ENCODE data around the gene ACACA. TPM values are rescaled to one million over a fixed set of nuclear protein-coding genes. Genes with fewer than 3 reads are reported as not detected.

The ACACA gene
- total RNA-seq, 1 donor from 2014 or later: 111 TPM

DNA sequence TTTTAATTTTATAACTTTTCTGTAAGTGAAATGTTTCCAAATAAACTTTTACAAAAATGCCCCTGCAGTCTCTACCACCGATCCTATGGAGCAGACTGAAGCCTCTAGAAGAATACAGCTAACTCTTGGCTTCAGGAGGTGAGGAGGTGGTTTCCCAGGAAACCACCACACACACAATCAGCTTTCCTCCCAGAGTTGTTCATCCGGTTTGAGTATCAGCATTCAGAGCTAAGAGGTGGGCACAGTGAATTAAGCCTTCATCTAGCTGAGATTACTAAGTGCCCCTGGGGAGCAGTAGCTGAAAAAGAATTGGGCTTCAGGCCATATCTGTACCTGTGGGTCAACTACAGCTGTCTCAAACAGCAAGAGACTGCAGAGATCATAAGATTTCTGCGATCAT lies 318.2 kb downstream of the ACACA start:
- Mint-ChIP-seq H3K9me3 (ENCODE audit: low read depth) (no peaks in the 10 kb centered on the region), H3K27ac (peak overlapping the region; percentile 86), H3K4me3 (ENCODE audit: low read depth) (no peak overlapping the region), H3K4me1 (ENCODE audit: low read depth) (peaks cover 46% of the 10 kb centered on the region), H3K36me3 (ENCODE audit: insufficient read depth) (peaks cover 10% of the 10 kb centered on the region), H3K27me3 (no peaks in the 10 kb centered on the region)
- DNase-seq (ENCODE audit: low spot score, unreplicated experiment): no peak
- TF ChIP-seq, protein P1, sequence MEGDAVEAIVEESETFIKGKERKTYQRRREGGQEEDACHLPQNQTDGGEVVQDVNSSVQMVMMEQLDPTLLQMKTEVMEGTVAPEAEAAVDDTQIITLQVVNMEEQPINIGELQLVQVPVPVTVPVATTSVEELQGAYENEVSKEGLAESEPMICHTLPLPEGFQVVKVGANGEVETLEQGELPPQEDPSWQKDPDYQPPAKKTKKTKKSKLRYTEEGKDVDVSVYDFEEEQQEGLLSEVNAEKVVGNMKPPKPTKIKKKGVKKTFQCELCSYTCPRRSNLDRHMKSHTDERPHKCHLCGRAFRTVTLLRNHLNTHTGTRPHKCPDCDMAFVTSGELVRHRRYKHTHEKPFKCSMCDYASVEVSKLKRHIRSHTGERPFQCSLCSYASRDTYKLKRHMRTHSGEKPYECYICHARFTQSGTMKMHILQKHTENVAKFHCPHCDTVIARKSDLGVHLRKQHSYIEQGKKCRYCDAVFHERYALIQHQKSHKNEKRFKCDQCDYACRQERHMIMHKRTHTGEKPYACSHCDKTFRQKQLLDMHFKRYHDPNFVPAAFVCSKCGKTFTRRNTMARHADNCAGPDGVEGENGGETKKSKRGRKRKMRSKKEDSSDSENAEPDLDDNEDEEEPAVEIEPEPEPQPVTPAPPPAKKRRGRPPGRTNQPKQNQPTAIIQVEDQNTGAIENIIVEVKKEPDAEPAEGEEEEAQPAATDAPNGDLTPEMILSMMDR (IDR thresholded peaks at IDR 0.05; ENCODE audit: unreplicated experiment): no peak

DNA sequence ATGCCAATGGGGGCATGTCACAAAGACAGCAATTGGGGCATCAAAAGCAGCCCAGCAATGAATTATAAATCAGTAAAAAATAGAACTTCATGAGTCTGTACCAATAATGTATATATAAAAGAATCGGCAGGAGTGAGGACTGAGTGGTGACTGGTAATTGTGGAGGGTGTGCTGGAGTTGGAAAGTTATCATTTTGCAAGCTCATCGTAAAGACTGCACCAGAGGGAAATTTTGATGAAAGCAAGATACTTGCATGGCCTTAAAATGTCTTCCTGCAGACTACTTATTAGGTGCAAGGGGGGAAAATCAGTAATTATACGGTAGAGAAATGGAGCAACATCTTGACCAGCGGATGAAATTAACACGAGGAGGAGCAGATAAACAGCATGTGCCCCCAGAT lies 319.0 kb downstream of the ACACA start:
- Mint-ChIP-seq H3K27me3 (no peaks in the 10 kb centered on the region), H3K9me3 (ENCODE audit: low read depth) (no peaks in the 10 kb centered on the region), H3K27ac (no peak overlapping the region), H3K4me1 (ENCODE audit: low read depth) (peaks cover 46% of the 10 kb centered on the region), H3K4me3 (ENCODE audit: low read depth) (peak overlapping the region; percentile 8), H3K36me3 (ENCODE audit: insufficient read depth) (peaks cover 10% of the 10 kb centered on the region)
- no peak for DNase-seq (ENCODE audit: low spot score, unreplicated experiment)
- TF ChIP-seq, protein P1 (IDR thresholded peaks at IDR 0.05; ENCODE audit: unreplicated experiment): no peak

DNA sequence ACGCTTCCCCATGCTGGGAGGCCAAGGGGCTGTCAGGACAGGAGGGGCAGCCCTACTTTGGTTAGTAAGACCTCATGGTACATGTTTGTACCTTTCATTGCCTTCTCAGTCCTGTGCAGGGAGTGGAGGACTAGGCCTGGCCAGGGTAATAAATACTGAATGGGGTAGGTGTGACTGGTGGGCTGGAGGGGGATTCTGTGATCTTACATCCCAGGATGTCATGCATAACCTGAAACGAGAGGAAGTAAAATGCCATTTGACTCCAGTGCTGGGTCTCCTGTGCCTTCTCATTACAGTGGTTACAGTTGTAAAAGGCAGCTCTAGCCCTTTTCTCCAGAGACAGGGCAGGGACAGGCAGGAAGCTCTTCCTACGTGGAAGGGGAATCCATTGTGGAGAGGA lies 319.7 kb downstream of the ACACA start:
- TF ChIP-seq, protein P1 (IDR thresholded peaks at IDR 0.05; ENCODE audit: unreplicated experiment): no peak
- Mint-ChIP-seq H3K27ac (no peak overlapping the region), H3K4me3 (ENCODE audit: low read depth) (no peak overlapping the region), H3K9me3 (ENCODE audit: low read depth) (no peaks in the 10 kb centered on the region), H3K27me3 (no peaks in the 10 kb centered on the region), H3K4me1 (ENCODE audit: low read depth) (peaks cover 46% of the 10 kb centered on the region), H3K36me3 (ENCODE audit: insufficient read depth) (peaks cover 10% of the 10 kb centered on the region)
- no peak for DNase-seq (ENCODE audit: low spot score, unreplicated experiment)

DNA sequence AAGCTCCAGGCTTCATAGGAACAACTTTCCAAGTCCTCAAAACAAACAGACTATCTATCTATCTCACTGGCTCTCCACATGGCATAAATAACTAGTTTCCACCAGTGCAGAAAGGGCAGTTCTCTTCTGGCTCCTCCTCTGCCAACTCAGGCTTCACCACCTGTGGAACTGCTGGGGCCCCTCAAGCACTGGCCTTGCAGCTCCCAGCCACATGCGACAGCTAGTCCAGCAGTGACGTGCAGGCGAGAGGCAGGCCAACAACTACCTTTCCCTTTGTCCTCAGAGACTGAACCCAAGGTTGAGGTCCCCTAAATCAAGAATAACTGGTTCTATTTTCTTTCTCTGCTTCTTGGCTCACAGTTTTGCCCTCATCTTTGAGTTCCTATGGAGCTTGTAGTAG lies 320.3 kb downstream of the ACACA start:
- Mint-ChIP-seq H3K9me3 (ENCODE audit: low read depth) (no peaks in the 10 kb centered on the region), H3K27ac (no peak overlapping the region), H3K4me3 (ENCODE audit: low read depth) (no peak overlapping the region), H3K36me3 (ENCODE audit: insufficient read depth) (peaks cover 10% of the 10 kb centered on the region), H3K27me3 (no peaks in the 10 kb centered on the region), H3K4me1 (ENCODE audit: low read depth) (peaks cover 46% of the 10 kb centered on the region)
- TF ChIP-seq, protein P1 (IDR thresholded peaks at IDR 0.05; ENCODE audit: unreplicated experiment): no peak
- no peak for DNase-seq (ENCODE audit: low spot score, unreplicated experiment)

DNA sequence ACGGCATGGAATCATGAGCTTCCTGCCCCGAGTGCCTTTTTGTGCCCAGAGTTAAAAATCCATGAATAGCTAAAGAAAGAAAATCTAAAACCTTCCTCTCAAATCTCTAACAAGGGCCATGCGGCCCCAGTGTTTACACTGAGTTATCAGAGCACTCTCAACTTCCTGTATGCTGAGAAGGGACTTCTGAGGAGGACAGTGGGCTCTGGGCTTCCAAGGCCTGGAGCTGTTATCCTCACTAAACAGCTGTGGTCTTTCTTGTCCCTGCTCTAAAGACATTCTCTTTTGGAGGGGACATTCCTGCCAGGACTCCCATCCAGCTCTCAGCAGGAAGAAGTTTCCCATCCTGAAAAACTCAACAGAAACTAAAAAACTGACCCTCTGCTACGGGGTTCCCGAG lies 322.3 kb downstream of the ACACA start:
- TF ChIP-seq, protein P1 (IDR thresholded peaks at IDR 0.05; ENCODE audit: unreplicated experiment): no peak
- no peak for DNase-seq (ENCODE audit: low spot score, unreplicated experiment)
- Mint-ChIP-seq H3K9me3 (ENCODE audit: low read depth) (peaks cover 5% of the 10 kb centered on the region), H3K4me3 (ENCODE audit: low read depth) (no peak overlapping the region), H3K27ac (peak overlapping the region; percentile 70), H3K4me1 (ENCODE audit: low read depth) (peaks cover 28% of the 10 kb centered on the region), H3K36me3 (ENCODE audit: insufficient read depth) (peaks cover 13% of the 10 kb centered on the region), H3K27me3 (no peaks in the 10 kb centered on the region)
